ENCODE results near the gene CASP1.

The CASP1 gene

GRCh38 chr11:104995001-104995408, 39.9 kb downstream of the CASP1 start:
- DNase-seq (ENCODE audit: low read depth in 4 of 4, low spot score in 1 of 4) = no peak

- DNase-seq (ENCODE audit: low read depth in 4 of 4, low spot score in 1 of 4) = no peak
Measured at GRCh38 chr11:104992781-104993180, 42.2 kb downstream of the CASP1 start.

- no peak for DNase-seq (ENCODE audit: low read depth in 4 of 4, low spot score in 1 of 4)
Measured at GRCh38 chr11:104991994-104992393, 43.0 kb downstream of the CASP1 start.

GRCh38 chr11:104984808-104985207, 50.1 kb downstream of the CASP1 start:
- no peak for DNase-seq (ENCODE audit: low read depth in 4 of 4, low spot score in 1 of 4)

GRCh38 chr11:104979839-104980238, 55.1 kb downstream of the CASP1 start:
- DNase-seq (ENCODE audit: low read depth in 4 of 4, low spot score in 1 of 4) = no peak

Data from stimulated activated CD4-positive, alpha-beta T cell treated with anti-CD3 and anti-CD28 coated beads, Interleukin-1b, Interleukin-23, amount 100 ng/mL, for 24 hours (primary cell).